HepG2 (cell line): Measurements from ENCODE around the gene HYPK. TPM values are rescaled to one million over a fixed set of nuclear protein-coding genes. Genes with fewer than 3 reads are reported as not detected.

Experiments
- AGO1 ChIP-seq: fragments of 200-400 bp; formaldehyde crosslinking; IDR thresholded peaks from 2 replicates; pipeline ENCODE4 v1.6.1; 2017; ENCODE audit warnings: mild to moderate bottlenecking, low read depth, low read length, moderate library complexity; ENCODE audit not compliant: poor library complexity, severe bottlenecking
- AKAP8 ChIP-seq: sonication (generic); formaldehyde crosslinking; IDR thresholded peaks from 2 replicates; pipeline ENCODE4 v1.5.1; 2020; ENCODE audit warnings: mild to moderate bottlenecking, missing genetic modification reagents
- ATF4 ChIP-seq, 2 experiments: fragments of 450-650 bp in 1 of 2; sonication (generic) in 1 of 2; formaldehyde crosslinking; IDR thresholded peaks; 2 replicates each; pipeline versions ENCODE4 v1.5.0 to v1.8.0; 2020 to 2022; ENCODE audit warnings: mild to moderate bottlenecking in 1 of 2, missing genetic modification reagents in 1 of 2
- ATF7-NPFF ChIP-seq: sonication (generic); formaldehyde crosslinking; IDR thresholded peaks from 2 replicates; pipeline ENCODE4 v1.8.1; 2023; ENCODE audit warnings: mild to moderate bottlenecking, low read depth, missing genetic modification reagents, moderate library complexity
- PAXIP1 ChIP-seq: sonication (generic); formaldehyde crosslinking; conservative IDR thresholded peaks from 2 replicates; pipeline ENCODE4 v1.4.0; 2020; ENCODE audit warnings: mild to moderate bottlenecking, missing genetic modification reagents, moderate library complexity
- PRDM10 ChIP-seq: sonication (generic); formaldehyde crosslinking; IDR thresholded peaks from 2 replicates; pipeline ENCODE4 v1.4.0; 2020; ENCODE audit warnings: low read depth, missing genetic modification reagents
- RARA ChIP-seq: IDR thresholded peaks from 2 replicates; pipeline ENCODE4 v1.6.1; 2016; ENCODE audit warnings: missing genetic modification reagents, missing compliant biosample characterization
- RARG ChIP-seq: sonication (generic); formaldehyde crosslinking; IDR thresholded peaks from 2 replicates; pipeline ENCODE4 v1.4.0; 2020; ENCODE audit warnings: low read depth, mild to moderate bottlenecking, missing genetic modification reagents
- SMYD3 ChIP-seq: sonication (generic); formaldehyde crosslinking; IDR thresholded peaks from 2 replicates; pipeline ENCODE4 v1.8.1; 2023; ENCODE audit warnings: mild to moderate bottlenecking, missing genetic modification reagents
- SP4 ChIP-seq: sonication (generic); formaldehyde crosslinking; IDR thresholded peaks from 2 replicates; pipeline ENCODE4 v1.8.1; 2023; ENCODE audit warnings: mild to moderate bottlenecking, missing genetic modification reagents
- SRY ChIP-seq: sonication (generic); formaldehyde crosslinking; IDR thresholded peaks from 2 replicates; pipeline ENCODE4 v1.8.0; 2022; ENCODE audit warnings: mild to moderate bottlenecking, missing genetic modification reagents
- TBL1XR1 ChIP-seq: fragments of 150-350 bp; IDR thresholded peaks from 2 replicates; pipeline ENCODE4 v1.6.1; 2014; ENCODE audit warnings: borderline replicate concordance, low read length; ENCODE audit not compliant: partially characterized antibody
- ZBTB42 ChIP-seq: sonication (generic); formaldehyde crosslinking; IDR thresholded peaks from 2 replicates; pipeline ENCODE4 v1.5.0; 2020; ENCODE audit warnings: mild to moderate bottlenecking, missing genetic modification reagents
- ZBTB49 ChIP-seq: sonication (generic); formaldehyde crosslinking; IDR thresholded peaks from 2 replicates; pipeline ENCODE4 v1.4.0; 2020; ENCODE audit warnings: missing genetic modification reagents, borderline replicate concordance
- ZBTB8A ChIP-seq: sonication (generic); formaldehyde crosslinking; IDR thresholded peaks from 2 replicates; pipeline ENCODE4 v1.4.0; 2020; ENCODE audit warnings: mild to moderate bottlenecking, low read depth, missing genetic modification reagents, borderline replicate concordance
- ZC3H13 ChIP-seq: sonication (generic); formaldehyde crosslinking; IDR thresholded peaks from 2 replicates; pipeline ENCODE4 v1.8.1; 2023; ENCODE audit warnings: mild to moderate bottlenecking, missing genetic modification reagents, moderate library complexity
- ZSCAN12 ChIP-seq: sonication (generic); formaldehyde crosslinking; IDR thresholded peaks from 2 replicates; pipeline ENCODE4 v1.9.0; 2021; ENCODE audit warnings: mild to moderate bottlenecking, missing genetic modification reagents
- polyA plus RNA-seq, 8 experiments: library from polyadenylated mRNA; depleted of rRNA in 3 of 8; stranded (reverse) in 7 of 8; unstranded in 1 of 8; fragments of >200 nt; fragmentation: Illumina TruSeq in 4 of 8; extraction: Trizol in 4 of 8; gene quantifications; 2 replicates each; pipeline versions ENCODE4 v1.2.1 to v1.2.3, GENCODE V29; 2011 to 2016; ENCODE audit warnings: low read depth in 4 of 8, missing spikeins in 1 of 8, mixed read lengths in 1 of 8; ENCODE audit not compliant: insufficient read depth in 1 of 8
- total RNA-seq, 5 experiments: library from RNA; depleted of rRNA; stranded (reverse); fragments of >200 nt; fragmentation: Illumina TruSeq; extraction: Trizol; gene quantifications; 2 replicates each; pipeline ENCODE4 v1.2.3, GENCODE V29; 2016; ENCODE audit warnings: low read depth in 1 of 5

Gene HYPK
- total and polyA plus RNA-seq, 2 of the 13 experiments (the other 11 are each of a cell fraction or from before 2014, with no cell fraction given), result 13.5 to 16.5 TPM

GRCh38 chr15:43777267-43777914 is 23.0 kb upstream of the HYPK start (continued):
- peak; percentile 43; the same call in 1 of the 2 replicates for TF ChIP-seq SP4 (CRISPR knock-in tag)
- TF ChIP-seq ATF7-NPFF (CRISPR knock-in tag), result no peak
- no peak for TF ChIP-seq AGO1
- no peak for TF ChIP-seq PRDM10
- no peak; the same call in none of the 2 replicates for TF ChIP-seq SRY
- no peak for TF ChIP-seq ZBTB42 (CRISPR knock-in tag)
- 0 out of 2 replicates have a peak, but pooled peaks have one; percentile 72 for TF ChIP-seq RARG
- TF ChIP-seq ZBTB8A (CRISPR knock-in tag), result no peak
- TF ChIP-seq TBL1XR1, result no peak
- TF ChIP-seq ZSCAN12, result 0 out of 2 replicates have a peak, but pooled peaks have one; percentile 47
- TF ChIP-seq PAXIP1 (CRISPR knock-in tag), result peak; percentile 37
- no peak for TF ChIP-seq RARA (CRISPR knock-in tag)
- no peak for TF ChIP-seq AKAP8 (CRISPR knock-in tag)
- TF ChIP-seq ZC3H13 (CRISPR knock-in tag), result peak; percentile 71; the same call in 1 of the 2 replicates
- TF ChIP-seq ZBTB49 (CRISPR knock-in tag), result no peak
- no peak for TF ChIP-seq SMYD3
- no peak for TF ChIP-seq ATF4 (CRISPR knock-in tag; IDR thresholded peaks at IDR 0.05)
